Nephron (organoid): ENCODE results near the gene C15orf39.
A peak's percentile ranks its signal among the peaks of the same experiment; 100 is the strongest.

Experiments used
- H3K27ac Mint-ChIP-seq, 3 experiments: 2 replicates each; pipeline ENCODE4 v1.8.0; 2020; ENCODE audit warnings: mixed read lengths in 3 of 3, mild to moderate bottlenecking in 2 of 3, moderate library complexity in 1 of 3
- H3K27me3 Mint-ChIP-seq: 2 replicates; pipeline ENCODE4 v1.8.0; 2021; ENCODE audit warnings: low read depth, mild to moderate bottlenecking, moderate library complexity, mixed read lengths
- H3K36me3 Mint-ChIP-seq: 2 replicates; pipeline ENCODE4 v1.8.0; 2020; ENCODE audit warnings: low read depth, mixed read lengths
- H3K4me1 Mint-ChIP-seq: 2 replicates; pipeline ENCODE4 v1.8.0; 2020; ENCODE audit warnings: mixed read lengths
- H3K4me3 Mint-ChIP-seq, 3 experiments: 2 replicates each; pipeline ENCODE4 v1.8.0; 2020; ENCODE audit warnings: mild to moderate bottlenecking in 3 of 3, mixed read lengths in 3 of 3, moderate library complexity in 2 of 3
- H3K9me3 Mint-ChIP-seq: 2 replicates; pipeline ENCODE4 v1.8.0; 2020; ENCODE audit warnings: mixed read lengths
- CTCF ChIP-seq, 3 experiments: fragments of 200-600 bp; sonication (generic); IDR thresholded peaks; one replicate each; pipeline ENCODE4 v1.5.0; 2021; ENCODE audit warnings: antibody characterized with exemption in 3 of 3; ENCODE audit not compliant: unreplicated experiment in 3 of 3

The C15orf39 gene

GRCh38 chr15:75197062-75197630 is 4.5 kb upstream of the C15orf39 start:
- Mint-ChIP-seq H3K4me1 (peaks cover 35% of the 10 kb centered on the region), H3K4me3 (no peak overlapping the region), H3K27ac (no peak overlapping the region), H3K27me3 (peaks cover 47% of the 10 kb centered on the region), H3K36me3 (no peaks in the 10 kb centered on the region), H3K9me3 (no peaks in the 10 kb centered on the region)
- TF ChIP-seq CTCF (IDR thresholded peaks at IDR 0.05; ENCODE audit: unreplicated experiment in 3 of 3) = no peak

- peaks cover 42% of the 10 kb centered on the region for H3K27me3 Mint-ChIP-seq
- H3K36me3 Mint-ChIP-seq = no peaks in the 10 kb centered on the region
- peaks cover 35% of the 10 kb centered on the region for H3K4me1 Mint-ChIP-seq
- TF ChIP-seq CTCF (IDR thresholded peaks at IDR 0.05; ENCODE audit: unreplicated experiment in 3 of 3) = no peak
- H3K4me3 Mint-ChIP-seq = peak overlapping the region; percentile 19 to 26 (median 19)
- H3K9me3 Mint-ChIP-seq = no peaks in the 10 kb centered on the region
- H3K27ac Mint-ChIP-seq = peak overlapping the region in 1 of 3 experiments; percentile 66
Measured at GRCh38 chr15:75198560-75199356, 2.9 kb upstream of the C15orf39 start.

- H3K36me3 Mint-ChIP-seq = no peaks in the 10 kb centered on the region
- no peaks in the 10 kb centered on the region for H3K9me3 Mint-ChIP-seq
- H3K27me3 Mint-ChIP-seq = peaks cover 40% of the 10 kb centered on the region
- no peak for TF ChIP-seq CTCF (IDR thresholded peaks at IDR 0.05; ENCODE audit: unreplicated experiment in 3 of 3)
- peak overlapping the region; percentile 19 to 70 (median 34) for H3K4me3 Mint-ChIP-seq
- peak overlapping the region in 1 of 3 experiments; percentile 37 for H3K27ac Mint-ChIP-seq
- peaks cover 34% of the 10 kb centered on the region for H3K4me1 Mint-ChIP-seq
Measured at GRCh38 chr15:75199357-75199940, 2.2 kb upstream of the C15orf39 start.

- peaks cover 33% of the 10 kb centered on the region for H3K4me1 Mint-ChIP-seq
- peaks cover 33% of the 10 kb centered on the region for H3K27me3 Mint-ChIP-seq
Measured at GRCh38 chr15:75200391-75200764, 1.3 kb upstream of the C15orf39 start.

GRCh38 chr15:75200765-75201615 is 692 bp upstream of the C15orf39 start:
- H3K9me3 Mint-ChIP-seq = no peaks in the 10 kb centered on the region
- no peak for TF ChIP-seq CTCF (IDR thresholded peaks at IDR 0.05; ENCODE audit: unreplicated experiment in 3 of 3)
- H3K36me3 Mint-ChIP-seq = no peaks in the 10 kb centered on the region
- H3K4me1 Mint-ChIP-seq = peaks cover 33% of the 10 kb centered on the region
- H3K4me3 Mint-ChIP-seq = peak overlapping the region; percentile 93 to 96 (median 95)
- H3K27me3 Mint-ChIP-seq = peaks cover 33% of the 10 kb centered on the region
- peak overlapping the region; percentile 61 to 83 (median 68) for H3K27ac Mint-ChIP-seq

More at GRCh38 chr15:75200391-75200764, 1.3 kb upstream of the C15orf39 start:
- no peaks in the 10 kb centered on the region for H3K9me3 Mint-ChIP-seq
- H3K36me3 Mint-ChIP-seq = no peaks in the 10 kb centered on the region
- no peak for TF ChIP-seq CTCF (IDR thresholded peaks at IDR 0.05; ENCODE audit: unreplicated experiment in 3 of 3)
- H3K4me3 Mint-ChIP-seq = peak overlapping the region; percentile 93 to 96 (median 95)
- no peak overlapping the region for H3K27ac Mint-ChIP-seq
